ENCODE results near the gene PNMT.

- TF ChIP-seq CTCF (IDR thresholded peaks at IDR 0.05) (no peak), POLR2AphosphoS5 (IDR thresholded peaks at IDR 0.05) (no peak), EP300 (IDR thresholded peaks at IDR 0.05) (no peak), POLR2A (IDR thresholded peaks at IDR 0.05) (no peak)
Observed at GRCh38 chr17:39672522-39673334, 4.5 kb downstream of the PNMT start.

All from stomach (tissue), 4 donors.